ENCODE data around the gene GPR42.
A peak's percentile ranks its signal among the peaks of the same experiment; 100 is the strongest.
"Not testable (repeated sequence)": the region's sequence is repeated elsewhere in the genome, so short reads cannot be mapped to it uniquely, and the experiment has no call there.

Gene GPR42

DNA sequence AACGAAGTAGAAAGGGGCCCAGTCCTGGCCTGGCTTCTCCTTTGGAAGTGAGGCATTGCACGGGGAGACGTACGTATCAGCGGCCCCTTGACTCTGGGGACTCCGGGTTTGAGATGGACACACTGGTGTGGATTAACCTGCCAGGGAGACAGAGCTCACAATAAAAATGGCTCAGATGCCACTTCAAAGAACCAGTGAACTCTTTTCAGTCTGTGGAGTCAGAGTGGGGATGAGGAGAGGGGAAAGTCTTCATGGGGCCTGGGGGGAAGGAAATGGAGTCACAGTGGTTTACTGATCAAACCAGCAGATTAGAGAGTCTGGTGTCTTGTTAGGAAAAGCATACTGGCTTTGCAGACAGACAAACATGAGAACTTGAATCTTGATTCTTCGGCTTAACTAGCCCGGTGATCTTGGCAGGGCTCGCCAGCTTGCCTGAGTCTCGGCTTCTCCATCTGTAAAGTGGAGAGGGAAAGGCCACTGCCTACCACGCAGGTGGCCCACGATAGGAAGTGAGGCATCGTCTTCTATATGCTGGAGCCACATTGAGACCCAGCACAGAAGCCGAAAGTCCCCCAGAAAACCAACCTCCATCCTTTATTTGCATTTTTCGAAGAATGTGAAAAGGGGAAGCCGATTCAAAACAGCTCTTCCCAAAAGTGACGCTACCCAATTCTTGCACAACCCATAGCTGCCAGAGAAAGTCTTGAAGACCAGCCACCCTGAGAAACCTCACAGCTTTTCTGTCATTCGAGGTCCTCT lies 23.5 kb upstream of the GPR42 start, which contains the start of gene FFAR1:
Gene FFAR1 (plus strand): TSS at position 732 of the 759 bp plus-strand sequence. CDS start 3,650 bp downstream, outside the sequence.
- DNase-seq, result no peak

DNA sequence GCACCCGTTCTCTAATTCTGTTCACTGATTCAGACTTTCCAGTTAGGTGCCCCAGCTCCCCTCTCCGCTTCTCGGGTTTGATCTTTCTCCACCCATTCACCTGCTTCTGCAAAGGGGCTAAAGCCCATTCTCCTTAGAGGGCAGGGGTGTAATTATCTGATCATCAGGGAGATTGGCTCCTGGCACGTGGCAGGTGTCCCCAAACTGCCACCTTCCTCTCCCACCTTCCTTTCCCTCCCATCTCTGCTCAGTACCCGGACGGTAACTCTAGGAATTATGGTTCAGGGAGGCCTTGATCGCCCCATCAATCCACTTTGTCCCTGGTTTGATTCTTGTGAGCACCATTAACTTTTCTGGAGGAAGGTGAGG lies 23.0 kb upstream of the GPR42 start:
- DNase-seq, result no peak

DNA sequence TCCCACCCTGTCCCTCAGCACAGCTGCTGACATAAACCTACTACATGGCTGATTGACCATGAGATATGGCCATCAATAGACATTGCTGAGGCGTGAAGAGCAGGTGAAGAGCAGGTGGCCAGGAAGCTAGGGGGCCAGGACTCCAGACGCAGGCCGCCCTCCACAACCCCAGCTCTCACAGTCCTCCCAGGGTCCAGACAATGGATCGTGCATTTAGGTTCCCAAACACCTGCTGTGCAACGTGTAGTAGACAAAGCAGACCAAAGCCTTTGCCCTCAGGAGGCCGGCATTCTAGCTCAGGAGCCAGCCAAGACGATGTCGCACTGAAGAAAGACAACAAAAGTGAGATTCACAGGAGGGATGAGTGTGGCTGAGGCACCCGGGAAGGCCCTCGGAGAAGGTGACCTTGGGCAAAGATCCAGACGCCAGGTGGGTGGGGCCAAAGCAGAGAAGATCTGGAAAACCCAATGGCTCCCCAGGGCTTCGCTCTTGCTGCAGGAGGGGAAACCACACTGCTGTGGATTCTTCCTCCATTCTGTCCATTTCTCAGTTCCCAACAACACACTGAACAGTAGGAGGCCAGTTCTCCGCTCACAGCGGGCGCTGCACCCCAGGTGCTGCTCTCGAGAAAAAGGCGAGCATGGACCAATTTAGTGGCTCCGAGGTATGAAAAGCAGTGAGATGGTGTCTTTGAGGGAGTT lies 21.8 kb upstream of the GPR42 start:
- peak; percentile 11 for DNase-seq

DNA sequence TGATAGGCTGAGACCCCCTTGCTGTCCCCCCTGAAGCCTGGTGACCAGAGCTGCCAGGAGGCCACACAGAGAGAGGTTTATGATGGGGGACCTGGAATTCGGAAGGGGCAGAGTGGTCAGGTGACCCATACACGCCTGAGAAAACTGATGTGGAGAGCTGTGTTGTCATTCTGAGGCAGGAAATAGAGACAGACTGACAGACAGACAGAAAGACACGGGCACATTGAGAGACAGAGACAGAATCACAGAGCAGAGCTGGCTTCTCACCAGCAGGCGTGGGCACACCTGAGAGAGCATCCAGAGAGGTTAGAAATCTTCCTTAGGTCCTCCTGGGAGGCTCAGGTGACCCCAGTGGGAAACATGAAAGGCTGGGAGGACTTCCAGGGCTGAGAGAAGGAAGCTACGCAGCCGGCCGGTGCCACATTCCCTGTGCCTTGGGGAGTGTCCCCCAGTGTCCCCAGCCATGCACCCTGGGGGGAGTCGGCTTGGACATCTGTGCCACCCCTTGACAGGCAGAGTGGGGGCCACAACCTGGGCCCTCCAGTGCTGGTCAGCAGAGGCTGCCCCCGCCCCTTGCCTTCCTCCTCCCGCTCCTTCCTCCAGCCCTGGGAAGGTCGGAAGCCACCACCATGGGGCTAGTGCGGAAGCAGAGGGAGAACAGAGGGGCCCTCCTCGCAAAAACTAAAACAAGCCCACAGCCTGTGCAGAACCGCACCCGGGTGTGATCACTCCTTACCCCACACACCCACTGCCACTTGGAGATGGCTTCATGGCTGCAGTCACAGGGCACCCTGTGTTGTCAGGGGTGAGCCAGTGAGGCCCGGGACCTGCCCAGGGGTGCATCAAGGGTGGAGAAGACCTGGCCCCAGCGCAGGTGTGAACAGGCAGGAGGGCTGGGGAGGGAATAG lies 21.0 kb upstream of the GPR42 start:
- no peak for DNase-seq

DNA sequence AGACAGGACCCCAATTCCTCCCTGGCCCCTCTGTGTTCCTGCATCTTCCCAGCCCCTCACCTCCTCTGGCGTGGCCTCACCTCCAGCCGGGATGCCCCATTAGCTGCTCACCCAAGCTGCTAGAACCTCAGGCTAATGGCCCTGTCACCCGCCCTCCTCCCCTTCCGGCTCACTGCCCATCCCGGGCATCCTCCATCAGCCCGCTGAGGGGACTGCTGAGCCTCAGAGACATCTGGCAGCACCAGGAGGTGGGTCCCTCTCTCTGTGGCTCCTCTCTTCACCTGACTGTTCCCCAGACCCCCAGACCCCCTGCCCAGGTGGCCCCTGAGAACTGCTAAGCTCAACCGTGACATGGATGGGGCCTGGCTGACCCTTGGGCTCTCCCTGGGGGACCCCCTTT lies 20.3 kb upstream of the GPR42 start:
- no peak for DNase-seq

DNA sequence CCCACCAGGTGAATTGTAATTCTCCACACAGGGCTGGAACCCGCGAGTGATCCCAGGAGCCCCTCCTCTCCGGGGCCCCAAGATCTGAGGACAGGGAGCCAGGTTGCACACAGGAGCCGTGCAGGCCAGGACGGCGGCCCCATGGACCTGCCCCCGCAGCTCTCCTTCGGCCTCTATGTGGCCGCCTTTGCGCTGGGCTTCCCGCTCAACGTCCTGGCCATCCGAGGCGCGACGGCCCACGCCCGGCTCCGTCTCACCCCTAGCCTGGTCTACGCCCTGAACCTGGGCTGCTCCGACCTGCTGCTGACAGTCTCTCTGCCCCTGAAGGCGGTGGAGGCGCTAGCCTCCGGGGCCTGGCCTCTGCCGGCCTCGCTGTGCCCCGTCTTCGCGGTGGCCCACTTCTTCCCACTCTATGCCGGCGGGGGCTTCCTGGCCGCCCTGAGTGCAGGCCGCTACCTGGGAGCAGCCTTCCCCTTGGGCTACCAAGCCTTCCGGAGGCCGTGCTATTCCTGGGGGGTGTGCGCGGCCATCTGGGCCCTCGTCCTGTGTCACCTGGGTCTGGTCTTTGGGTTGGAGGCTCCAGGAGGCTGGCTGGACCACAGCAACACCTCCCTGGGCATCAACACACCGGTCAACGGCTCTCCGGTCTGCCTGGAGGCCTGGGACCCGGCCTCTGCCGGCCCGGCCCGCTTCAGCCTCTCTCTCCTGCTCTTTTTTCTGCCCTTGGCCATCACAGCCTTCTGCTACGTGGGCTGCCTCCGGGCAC lies 19.3 kb upstream of the GPR42 start:
- no peak for DNase-seq

DNA sequence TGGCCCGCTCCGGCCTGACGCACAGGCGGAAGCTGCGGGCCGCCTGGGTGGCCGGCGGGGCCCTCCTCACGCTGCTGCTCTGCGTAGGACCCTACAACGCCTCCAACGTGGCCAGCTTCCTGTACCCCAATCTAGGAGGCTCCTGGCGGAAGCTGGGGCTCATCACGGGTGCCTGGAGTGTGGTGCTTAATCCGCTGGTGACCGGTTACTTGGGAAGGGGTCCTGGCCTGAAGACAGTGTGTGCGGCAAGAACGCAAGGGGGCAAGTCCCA lies 18.8 kb upstream of the GPR42 start:
- DNase-seq, result no peak

DNA sequence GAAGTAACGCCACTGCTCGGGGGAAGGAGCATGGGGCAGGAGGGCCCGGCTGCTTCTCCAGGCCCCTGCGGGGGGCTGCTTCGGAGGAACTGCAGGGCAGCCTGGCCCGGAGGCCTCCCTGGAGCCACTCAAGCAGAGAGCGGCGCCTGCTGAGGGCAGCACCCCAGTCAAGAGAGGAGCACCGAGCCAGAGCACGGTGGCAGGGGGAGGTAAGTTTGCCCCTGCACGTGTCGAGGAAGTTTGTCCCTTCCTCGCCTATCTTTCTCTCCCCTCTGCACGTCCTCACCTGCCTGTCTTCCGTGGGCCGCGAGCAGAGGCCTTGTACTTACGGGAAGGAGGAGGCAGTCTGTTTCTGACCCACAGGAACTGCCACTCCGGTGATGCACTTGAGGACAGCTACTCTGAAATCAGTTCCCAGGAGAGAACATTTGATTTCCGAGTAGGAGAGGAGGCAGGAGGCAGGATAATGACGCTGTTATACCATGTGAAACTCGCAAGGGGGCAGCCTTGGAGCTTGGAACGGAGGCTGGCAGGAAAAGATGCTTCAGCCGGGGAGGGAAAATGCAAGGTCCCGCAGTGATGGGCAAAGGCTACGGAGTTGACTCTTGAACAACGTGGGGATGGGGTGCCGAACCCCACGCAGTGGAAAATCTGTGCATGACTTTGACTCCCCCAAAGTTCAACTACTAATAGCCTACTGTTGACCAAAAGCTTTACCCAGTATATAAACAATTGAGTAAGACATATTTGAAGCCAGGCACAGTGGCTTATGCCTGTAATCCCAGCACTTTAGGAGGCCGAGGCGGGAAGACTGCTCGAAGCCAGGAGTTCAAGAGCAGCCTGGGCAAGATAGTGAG lies 18.2 kb upstream of the GPR42 start:
- peak; percentile 75 for DNase-seq

DNA sequence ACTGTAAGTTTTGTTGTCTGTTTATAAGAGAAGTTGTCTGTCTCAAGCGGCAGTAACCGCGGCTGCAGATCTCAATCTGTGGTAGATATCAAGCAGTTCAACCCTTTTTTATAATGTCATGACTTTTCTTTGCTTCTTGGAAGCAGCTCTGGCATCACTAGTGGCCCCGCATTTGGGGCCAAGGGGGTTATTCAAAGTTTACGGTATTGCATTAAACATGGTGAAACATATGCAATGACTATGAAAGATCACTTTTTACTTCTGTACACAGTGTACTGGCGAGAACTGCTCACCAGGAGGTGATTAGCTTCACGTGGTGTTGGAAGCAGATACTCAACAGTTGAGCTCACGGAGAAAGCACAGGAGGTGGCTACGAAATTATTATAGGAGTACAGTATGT lies 17.2 kb upstream of the GPR42 start:
- no peak for DNase-seq

DNA sequence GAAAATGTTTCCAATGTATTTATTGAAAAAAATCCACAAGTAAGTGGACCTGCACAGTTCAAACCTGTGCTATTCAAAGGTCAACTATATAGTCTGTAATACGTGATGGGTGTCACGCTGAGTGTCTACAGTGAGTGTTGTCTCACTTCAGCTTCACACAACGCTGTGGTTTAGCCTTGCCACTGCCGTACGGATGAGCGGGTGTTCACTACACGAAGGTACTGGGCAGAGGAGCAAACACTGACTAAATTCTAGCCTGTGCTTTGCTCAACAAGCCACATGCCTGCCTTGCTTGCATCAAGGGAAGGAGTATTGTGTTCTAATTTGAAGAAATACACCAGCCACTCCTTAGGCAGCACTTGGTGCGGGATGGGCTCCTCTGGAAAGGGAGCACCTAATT lies 16.0 kb upstream of the GPR42 start:
- no peak for DNase-seq

DNA sequence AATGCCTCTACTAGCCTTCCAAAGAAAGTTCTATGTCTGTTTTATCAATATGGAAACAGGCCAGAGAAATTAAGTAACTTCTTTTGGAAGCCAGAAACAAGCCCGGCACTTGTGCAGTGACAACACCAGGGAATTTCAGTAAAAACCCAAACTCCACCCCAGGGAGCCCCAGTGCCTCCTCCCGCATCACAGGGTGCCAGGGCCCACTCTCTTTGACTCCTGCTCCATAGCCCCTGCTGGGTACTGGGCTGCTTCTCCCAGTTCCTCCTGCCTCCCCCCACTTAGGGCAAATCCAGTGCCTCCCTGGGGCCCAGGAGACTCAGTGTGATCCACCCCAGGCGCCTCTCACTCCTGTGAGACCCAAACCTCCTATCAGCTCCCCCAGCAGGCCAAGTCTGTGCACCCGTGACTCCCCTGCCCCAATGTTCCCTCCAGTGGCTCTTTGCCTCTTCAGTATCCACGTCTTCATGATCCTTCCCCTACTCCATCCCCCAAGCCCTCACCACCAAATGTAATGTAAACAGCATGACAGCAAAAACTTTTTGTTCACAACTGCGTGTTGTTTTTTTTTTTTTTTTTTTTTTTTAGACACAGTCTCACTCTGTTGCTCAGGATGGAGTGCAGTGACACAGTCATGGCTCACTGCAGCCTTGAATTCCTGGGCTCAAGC lies 14.9 kb upstream of the GPR42 start:
- DNase-seq, result no peak

DNA sequence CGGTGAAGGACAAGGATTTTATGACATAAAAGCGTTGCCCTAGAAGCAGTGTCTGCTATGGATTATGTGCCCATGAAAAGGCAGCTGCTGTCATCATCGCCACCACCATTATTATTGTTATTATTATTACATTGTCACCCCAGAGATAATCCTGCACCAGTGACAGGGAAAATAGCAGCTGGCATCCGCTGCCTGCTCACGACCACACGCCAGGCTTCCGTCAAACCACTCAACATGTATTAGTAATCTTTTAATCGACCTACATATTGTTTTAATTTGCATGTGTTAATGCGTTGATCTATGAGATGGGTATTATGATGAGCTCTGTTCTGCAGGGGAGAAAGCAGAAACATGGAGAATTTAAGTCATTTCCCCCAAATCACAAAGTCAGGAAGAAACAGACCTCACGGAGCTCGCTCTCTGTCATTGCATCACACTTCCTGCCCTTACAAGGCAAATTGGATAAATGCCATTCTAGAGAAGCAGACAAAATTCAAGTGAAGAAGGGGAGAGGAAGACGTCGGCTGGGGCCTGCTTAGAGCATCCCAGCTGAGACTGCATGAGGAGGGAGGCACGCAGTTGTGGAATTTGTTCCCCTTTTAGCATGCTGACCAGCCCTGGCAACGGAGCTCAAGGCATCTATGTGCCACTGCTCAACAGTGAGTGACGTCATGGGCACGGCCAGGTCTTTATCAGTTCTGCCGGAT lies 12.8 kb upstream of the GPR42 start, which contains the start of gene FFAR3:
Gene FFAR3 (plus strand): TSS at position 594 of the 707 bp plus-strand sequence. CDS start 431 bp downstream, outside the sequence.
- no peak for DNase-seq

DNA sequence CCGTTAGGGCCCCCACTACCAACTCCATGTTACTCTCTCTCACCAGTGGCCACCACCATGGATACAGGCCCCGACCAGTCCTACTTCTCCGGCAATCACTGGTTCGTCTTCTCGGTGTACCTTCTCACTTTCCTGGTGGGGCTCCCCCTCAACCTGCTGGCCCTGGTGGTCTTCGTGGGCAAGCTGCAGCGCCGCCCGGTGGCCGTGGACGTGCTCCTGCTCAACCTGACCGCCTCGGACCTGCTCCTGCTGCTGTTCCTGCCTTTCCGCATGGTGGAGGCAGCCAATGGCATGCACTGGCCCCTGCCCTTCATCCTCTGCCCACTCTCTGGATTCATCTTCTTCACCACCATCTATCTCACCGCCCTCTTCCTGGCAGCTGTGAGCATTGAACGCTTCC lies 12.0 kb upstream of the GPR42 start:
- not testable (repeated sequence) for DNase-seq

DNA sequence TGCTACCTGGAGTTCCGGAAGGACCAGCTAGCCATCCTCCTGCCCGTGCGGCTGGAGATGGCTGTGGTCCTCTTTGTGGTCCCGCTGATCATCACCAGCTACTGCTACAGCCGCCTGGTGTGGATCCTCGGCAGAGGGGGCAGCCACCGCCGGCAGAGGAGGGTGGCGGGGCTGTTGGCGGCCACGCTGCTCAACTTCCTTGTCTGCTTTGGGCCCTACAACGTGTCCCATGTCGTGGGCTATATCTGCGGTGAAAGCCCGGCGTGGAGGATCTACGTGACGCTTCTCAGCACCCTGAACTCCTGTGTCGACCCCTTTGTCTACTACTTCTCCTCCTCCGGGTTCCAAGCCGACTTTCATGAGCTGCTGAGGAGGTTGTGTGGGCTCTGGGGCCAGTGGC lies 11.5 kb upstream of the GPR42 start:
- DNase-seq, result not testable (repeated sequence)

DNA sequence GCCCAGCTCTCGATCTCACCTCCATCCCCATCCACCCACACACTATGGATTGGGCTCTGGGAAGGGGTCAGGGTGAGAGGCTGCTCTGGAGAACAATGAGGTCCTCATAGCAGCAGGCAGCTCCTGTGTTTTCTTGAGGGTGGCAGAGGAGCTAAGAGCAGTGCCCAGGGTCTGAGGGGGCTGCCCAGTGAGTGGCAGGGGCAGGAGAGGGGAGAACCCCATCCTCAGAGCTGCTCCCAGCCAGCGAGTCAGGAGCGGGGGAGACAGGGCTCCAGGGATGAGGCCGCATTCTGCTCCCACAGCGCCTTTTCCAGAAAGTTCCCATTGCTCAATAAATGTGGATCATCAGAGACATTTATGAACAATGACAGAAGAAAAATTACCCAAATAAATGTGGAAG lies 10.8 kb upstream of the GPR42 start:
- DNase-seq, result not testable (repeated sequence)

DNA sequence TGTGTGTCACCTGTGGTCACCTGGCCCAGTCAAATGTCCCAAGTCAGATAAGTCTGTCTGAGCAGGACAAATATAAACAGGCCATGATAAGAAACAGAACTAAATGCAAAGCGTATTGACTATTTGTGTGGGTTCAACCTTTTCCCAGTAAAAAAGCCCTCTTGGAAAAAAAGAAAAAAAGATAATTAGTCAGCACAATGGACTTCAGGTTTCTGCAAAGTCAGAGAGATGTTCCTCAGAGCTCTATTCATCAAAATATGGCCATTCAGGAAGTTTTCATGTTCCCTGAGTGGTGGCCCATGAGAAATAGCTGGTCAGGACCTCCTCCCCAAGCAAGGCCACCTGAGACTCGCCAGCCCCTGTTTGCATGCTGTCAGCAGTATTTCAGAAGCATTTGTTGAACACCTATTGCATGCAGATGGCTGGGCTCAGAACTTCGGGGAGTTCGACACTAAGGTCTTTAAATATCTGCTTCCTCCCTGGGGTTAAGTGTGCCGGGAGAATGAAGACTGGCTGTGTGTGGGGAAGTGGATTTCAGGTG lies 9.9 kb upstream of the GPR42 start:
- no peak for DNase-seq

DNA sequence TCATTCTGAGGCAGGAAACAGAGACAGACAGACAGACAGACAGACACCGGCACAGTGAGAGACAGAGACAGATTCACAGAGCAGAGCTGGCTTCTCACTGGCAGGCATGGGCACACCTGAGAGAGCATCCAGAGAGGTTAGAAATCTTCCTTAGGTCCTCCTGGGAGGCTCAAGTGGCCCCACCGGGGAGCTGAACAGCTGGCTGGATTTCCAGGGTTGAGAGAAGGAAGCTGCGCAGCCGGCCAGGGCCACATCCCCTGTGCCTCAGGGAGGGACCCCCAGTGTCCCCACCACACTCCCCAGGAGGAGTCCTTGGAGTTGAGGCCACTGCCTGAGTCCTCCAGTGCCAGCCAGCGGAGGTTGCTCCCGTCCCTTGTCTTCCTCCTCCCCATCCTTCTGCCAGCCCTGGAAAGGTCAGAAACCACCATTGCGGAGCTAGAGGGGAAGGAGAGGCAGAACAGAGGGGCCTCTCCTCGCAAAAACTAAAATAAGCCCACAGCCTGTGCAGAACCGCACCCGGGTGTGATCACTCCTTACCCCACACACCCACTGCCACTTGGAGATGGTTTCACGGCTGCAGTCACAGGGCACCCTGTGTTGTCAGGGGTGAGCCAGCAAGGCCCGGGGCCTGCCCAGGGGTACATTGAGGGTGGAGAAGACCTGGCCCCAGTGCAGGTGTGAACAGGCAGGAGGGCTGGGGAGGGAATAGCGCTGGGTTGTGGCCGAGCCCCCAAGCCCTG lies 8.4 kb upstream of the GPR42 start:
- no peak for DNase-seq

DNA sequence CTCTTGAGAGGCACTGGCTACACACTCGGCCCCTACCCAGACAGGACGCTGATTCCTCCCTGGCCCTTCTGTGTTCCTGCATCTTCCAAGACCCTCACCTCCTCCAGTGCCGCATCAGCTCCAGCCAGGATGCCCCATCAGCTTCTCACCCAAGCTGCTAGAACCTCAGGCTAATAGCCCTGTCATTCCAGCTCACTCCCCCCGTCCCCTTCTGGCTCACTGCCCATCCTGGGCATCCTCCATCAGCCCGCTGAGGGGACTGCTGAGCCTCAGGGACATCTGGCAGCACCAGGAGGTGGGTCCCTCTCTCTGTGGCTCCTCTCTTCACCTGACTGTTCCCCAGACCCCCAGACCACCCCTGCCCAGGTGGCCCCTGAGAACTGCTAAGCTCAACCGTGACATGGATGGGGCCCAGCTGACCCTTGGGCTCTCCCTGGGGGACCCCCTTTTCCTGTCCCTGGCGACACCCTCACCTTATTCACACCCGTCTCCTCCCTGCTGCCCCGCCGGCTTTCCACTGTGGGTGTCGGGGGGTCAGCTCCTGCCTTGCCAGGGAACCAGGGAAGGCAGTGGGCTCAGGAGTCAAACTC lies 7.8 kb upstream of the GPR42 start:
- DNase-seq, result no peak
